HG03571 (cell line): ENCODE data around the gene NAT8L.
"Not testable (repeated sequence)": the region's sequence is repeated elsewhere in the genome, so short reads cannot be mapped to it uniquely, and the experiment has no call there.

ENCODE experiments used
- ATAC-seq: cut with Tn5 transposase; IDR thresholded peaks from one replicate; pipeline ENCODE4 v1.9.1; 2021; ENCODE audit not compliant: unreplicated experiment

NAT8L gene

GRCh38 chr4:2059046-2059725 is at the start of gene NAT8L:
Gene NAT8L, plus strand, starts transcription at chr4:2059327. Its CDS starts 185 bp downstream, at chr4:2059512.
- ATAC-seq, result no peak

DNA sequence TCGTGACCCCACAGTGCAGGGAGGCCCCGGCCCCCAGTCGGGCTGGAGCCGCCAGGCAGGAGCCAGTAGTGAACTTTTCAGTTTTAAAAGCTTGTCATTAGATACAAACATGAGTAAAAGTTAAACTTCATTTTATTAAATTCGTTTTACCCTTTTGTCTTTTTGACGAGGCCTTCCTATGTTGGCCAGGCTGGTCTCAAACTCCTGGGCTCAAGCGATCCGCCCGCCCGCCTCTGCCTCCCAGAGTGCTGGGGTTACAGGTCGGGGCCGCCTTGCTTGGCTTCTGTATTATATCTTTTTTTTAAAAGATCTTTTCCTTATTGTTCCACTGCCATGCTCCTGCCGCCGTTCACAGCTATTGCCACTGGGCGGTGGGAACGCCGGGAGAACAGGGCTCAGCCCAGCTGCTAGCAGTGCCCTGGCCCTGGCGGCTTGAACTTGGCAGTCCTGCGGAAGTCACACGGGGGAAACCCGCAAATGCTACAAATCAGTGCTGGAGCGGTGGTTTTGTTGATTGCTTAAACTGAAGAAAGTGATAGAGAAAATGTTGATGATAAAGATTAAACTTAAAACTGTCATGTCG is 49.4 kb upstream of the NAT8L start:
- no peak for ATAC-seq

GRCh38 chr4:2011583-2011982 is 47.5 kb upstream of the NAT8L start:
- ATAC-seq, result no peak

GRCh38 chr4:2015008-2015407 is 44.1 kb upstream of the NAT8L start:
- ATAC-seq, result no peak

DNA sequence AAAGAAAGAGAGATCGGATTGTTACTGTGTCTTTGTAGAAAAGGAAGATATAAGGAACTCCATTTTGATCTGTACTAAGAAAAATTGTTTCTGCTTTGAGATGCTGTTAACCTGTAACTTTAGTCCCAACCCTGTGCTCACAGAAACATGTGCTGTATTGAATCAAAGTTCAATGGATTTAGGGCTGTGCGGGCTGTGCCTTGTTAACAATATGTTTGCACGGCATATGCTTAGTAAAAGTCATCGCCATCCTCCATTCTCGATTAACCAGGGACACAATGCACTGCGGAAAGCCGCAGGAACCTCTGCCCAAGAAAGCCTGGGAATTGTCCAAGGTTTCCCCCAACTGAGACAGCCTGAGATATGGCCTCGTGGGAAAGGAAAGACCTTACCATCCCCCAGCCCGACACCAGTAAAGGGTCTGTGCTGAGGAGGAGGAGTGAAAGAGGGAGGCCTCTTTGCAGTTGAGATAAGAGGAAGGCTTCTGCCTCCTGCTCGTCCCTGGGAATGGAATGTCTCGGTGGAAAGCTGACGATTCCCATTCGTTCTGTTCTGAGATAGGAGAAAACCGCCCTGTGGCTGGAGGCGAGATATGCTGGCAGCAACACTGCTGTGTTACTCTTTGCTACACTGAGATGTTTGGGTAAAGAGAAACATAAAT is 37.6 kb upstream of the NAT8L start:
- ATAC-seq, result not testable (repeated sequence)

GRCh38 chr4:2024683-2025082 is 34.4 kb upstream of the NAT8L start:
- no peak for ATAC-seq

DNA sequence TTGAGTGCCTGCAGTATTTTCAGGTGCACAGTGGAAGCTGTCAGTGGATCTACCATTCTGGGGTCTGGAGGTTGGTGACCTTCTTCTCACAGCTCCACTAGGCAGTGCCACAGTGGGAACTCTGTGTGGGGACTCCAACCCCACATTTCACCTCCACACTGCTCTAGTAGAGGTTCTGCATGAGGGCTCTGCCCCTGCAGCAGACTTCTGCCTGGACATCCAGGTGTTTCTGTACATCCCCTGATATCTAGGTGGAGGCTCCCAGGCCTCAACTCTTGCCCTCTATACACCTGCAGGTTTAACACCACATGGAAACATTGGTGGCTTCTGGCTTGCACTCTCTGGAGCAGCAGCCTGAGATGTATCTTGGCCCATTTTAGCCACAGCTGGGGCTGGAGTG is 33.3 kb upstream of the NAT8L start:
- no peak for ATAC-seq

GRCh38 chr4:2027120-2027519 is 32.0 kb upstream of the NAT8L start:
- ATAC-seq, result not testable (repeated sequence)

DNA sequence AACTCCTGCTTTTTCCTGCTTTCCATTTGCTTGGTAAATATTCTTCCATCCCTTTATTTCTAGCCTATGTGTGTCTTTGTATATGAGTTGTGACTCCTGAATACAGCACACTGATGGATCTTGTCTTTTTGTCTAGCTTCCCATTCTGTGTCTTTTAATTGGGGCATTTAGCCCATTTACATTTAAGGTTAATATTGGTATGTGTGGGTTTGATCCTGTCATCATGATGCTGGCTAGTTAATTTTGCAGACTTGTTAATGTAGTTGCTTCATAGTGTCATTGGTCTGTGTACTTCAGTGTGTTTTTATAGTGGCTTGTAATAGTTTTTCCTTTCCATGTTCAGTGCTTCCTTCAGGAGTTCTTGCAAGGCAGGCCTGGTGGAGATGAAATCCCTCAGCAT is 28.0 kb upstream of the NAT8L start:
- not testable (repeated sequence) for ATAC-seq

DNA sequence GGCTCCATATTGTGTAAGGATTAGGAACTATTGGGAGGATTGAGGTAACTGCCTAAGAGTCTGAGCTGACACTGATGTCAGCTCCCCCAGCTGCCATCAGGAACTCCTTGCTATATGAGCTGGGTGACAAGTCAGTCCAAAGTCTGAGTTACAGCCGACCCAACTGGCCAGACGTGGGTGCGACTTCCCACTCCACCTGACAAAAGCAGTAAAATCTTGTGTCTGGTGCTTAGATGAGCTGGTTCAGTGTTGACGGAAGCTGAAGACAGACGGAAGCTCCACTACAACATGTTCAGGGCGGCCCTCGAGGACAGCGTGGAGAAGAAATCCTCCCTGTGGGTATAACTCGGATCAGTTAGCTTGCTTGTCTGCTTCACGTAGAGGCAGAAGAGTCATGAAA is 22.8 kb upstream of the NAT8L start:
- no peak for ATAC-seq

DNA sequence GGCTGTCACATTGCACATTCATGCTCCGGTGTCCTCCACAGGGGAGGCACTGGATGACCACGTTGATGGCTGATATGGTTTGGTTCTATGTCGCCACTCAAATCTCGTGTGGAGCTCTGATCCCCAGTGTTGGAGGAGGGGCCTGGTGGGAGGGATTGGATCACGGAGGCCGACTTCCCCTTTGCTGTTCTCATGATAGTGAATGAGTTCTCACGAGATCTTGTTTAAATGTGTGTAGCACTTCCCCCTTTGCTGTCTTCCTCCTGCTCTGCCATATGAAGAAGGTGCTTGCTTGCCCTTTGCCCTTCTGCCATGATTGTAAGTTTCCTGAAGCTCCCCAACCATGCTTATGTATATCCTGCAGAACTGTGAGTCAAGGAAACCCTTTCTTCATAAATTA is 22.3 kb upstream of the NAT8L start:
- ATAC-seq, result no peak

DNA sequence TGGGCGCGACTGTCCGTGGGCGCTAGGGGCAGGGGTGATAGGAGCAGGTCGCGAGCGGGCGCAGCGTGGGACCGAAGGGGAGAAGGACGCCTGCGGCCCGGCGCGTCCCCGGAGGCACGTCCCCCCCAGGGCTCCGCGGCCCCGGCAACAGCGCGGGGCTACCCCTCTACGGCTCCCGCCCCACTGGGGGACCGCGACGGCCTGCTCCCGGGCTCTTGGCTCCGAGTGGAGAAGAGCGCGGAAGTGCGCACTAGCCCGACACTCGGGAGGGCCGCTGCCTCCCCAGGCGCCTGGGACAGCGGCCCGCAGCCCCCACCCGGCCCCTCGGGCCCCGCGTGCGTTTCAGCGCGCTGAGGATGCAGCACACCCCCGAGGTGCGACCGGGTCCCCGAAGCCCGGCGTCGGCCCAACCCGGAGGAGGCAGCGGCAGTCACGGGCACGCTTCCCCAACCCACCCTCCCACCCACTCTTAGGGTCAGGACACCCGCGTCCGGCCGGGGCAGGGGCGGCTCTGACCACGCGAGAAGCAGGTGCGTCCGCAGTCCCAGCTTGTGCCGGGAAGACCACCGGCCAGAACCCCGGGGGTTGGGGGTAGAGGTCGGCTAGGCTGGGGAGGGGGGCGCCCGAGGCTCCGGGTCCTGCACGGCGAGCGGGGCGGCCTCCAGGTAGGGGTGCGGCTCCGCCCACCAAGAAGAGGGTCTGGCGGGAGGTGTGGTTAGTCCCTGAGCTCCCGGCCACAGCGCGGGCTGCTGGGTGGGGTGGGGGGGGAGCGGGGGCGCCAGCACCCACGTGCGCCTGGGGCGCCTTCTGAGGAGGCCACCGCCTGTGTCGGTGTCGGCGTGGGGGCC is 18.5 kb upstream of the NAT8L start:
- ATAC-seq, result no peak

GRCh38 chr4:2041239-2042130 is 17.6 kb upstream of the NAT8L start:
- ATAC-seq, result no peak

DNA sequence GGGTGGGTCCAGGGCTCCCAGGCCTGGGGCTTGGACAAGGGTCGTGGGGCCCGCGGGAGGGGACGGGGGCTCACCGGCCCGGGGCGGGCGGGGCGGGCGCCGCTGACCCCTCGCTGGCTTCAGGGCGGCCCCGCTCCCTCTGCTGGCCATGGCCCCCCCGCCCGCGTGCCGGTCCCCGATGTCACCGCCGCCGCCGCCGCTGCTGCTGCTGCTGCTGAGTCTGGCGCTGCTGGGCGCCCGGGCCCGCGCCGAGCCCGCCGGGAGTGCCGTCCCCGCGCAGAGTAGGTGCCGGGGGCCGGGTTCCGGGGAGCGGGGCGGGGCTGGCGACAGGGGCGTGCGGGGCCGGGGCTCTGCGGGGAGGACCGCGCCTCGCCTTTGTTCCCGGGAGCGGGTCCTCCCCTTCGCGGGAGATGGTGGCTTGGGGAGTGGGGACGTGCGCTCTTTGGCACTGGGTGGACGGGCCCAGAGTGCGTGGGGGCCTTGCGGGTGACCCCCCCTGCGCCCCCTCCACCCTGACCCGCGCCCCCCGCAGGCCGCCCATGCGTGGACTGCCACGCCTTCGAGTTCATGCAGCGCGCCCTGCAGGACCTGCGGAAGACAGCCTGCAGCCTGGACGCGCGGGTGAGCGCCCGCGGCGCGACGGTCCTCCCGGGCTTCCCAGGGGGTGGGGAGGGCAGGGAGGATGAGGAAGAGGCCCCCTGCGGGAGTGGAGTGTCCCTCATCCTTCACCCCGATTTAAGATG is 16.8 kb upstream of the NAT8L start:
- no peak for ATAC-seq

- no peak for ATAC-seq
Observed at GRCh38 chr4:2042947-2043395, 16.2 kb upstream of the NAT8L start.

DNA sequence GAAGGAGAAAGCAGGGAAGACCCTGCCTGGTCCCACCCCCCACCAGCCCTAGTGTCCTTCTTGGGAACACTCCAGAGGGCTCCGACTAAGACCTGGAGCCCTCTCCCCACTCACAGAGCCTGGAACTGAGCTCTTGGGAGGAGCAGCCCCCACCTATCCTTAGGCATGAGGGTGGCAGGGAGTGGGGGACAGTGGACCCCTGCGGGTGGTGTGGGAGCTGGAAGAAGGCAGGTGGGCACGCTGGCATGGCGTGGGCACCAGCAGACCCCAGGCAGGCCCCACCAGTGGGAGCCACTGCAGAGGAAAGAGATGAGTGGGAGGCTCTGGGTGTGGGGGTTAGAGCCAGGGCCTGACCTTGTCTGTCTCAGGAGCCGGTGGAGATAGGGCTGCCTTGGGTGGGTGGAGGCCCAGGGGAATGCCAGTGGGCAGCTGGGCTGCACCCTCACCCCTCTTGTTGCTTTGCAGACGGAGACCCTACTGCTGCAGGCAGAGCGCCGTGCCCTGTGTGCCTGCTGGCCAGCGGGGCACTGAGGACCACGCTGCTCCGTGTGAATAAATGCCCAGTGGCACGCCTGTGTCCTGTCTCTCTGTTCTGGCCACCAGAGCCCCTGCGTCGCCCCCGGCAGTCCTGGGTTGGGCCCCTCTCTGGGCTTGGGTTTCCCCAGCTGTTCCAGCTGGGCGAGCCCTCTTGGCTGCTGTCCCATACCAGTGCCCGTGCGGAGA is 15.6 kb upstream of the NAT8L start:
- ATAC-seq, result no peak

DNA sequence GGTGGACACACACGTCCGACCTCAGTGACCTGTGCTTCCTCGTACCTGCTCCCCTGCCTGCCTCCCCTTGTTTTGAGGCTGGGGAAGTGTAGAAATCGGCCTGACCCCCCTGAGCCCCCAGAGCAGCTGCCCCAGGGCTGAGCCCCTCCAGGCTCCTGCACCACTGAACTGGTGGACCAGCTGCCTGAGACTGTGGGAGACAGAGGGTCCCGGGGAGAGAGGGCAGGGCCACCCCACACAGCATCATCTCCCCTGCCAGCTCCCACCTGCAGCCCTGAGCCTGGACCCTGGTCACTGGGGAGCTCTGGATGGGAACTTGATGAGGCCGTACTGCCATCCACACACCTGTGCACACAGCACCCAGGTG is 15.0 kb upstream of the NAT8L start:
- ATAC-seq, result no peak

DNA sequence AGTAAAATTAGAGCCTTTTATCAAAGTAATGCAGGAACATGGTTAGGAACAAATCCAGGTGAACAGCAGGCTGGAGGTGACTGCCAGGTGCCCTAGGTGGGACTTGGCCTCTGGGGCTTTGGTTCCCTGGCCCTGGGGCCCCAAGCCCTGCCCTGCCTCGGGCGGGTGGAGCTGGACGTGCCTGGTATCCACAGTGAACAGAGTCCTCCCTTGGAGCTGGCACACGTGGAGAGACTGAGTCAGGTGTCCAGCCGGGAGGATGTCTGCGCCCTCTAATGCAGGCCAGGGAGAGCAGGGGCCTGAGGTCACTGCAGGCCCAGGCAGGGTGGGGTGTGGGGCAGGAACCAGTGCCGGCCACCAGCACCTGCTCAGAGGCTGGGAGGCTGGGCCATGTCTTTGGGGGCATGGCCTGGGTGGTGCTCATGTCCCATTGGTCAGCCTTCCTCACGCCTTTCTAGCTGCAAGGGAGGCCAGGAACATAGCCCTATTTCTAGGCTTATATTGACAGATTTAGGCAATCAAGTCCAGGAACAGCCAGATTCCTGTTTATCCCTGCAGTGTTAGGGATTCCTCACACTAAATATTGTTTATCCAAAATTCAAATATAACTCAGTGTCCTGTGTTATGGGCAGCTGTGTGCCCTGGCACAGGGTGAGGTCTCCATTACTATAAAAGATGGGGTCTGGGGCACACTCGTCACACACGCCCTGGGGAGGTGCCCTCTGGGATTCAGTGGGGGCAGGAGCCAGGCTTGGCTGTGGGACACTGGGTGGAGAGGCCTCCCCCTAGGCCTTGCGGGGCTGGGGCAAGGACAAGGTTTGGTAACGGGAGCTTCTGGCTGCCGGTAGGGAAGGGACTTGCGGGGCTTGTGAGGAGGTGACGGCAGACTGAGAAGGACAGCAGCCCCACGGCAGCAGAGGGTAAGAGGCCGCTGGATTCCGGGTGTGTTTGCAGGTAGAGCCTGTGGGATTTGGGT is 14.3 kb upstream of the NAT8L start:
- no peak for ATAC-seq
